ENCODE data around the gene ATXN1.

- no peak for TF ChIP-seq FOXK2 (IDR thresholded peaks at IDR 0.05)
- TF ChIP-seq SP1 (IDR thresholded peaks at IDR 0.05): no peak
These were observed 2.0 kb downstream of the ATXN1 start for GRCh38 chr6:16759181-16759645.

Measured in HEK293T (cell line).